Endothelial cell (in vitro differentiated cells): Measurements from ENCODE around the gene SERPINB2. TPM values are rescaled to one million over a fixed set of nuclear protein-coding genes. Genes with fewer than 3 reads are reported as not detected.

Source experiments
- DNase-seq: peaks from one replicate; pipeline ENCODE4 v3.0.0; 2021; ENCODE audit warnings: low spot score
- H3K27ac Mint-ChIP-seq: one replicate; pipeline ENCODE4 v1.8.0; 2021; ENCODE audit warnings: mixed read lengths, inconsistent platforms; ENCODE audit not compliant: unreplicated experiment
- H3K27me3 Mint-ChIP-seq: one replicate; pipeline ENCODE4 v1.8.0; 2021; ENCODE audit warnings: mild to moderate bottlenecking, moderate library complexity, mixed read lengths, inconsistent platforms; ENCODE audit not compliant: unreplicated experiment
- H3K36me3 Mint-ChIP-seq: one replicate; pipeline ENCODE4 v1.8.0; 2021; ENCODE audit warnings: mild to moderate bottlenecking, low read depth, mixed read lengths, inconsistent platforms; ENCODE audit not compliant: unreplicated experiment
- H3K4me1 Mint-ChIP-seq: one replicate; pipeline ENCODE4 v1.8.0; 2021; ENCODE audit warnings: mild to moderate bottlenecking, mixed read lengths, inconsistent platforms; ENCODE audit not compliant: unreplicated experiment
- H3K4me3 Mint-ChIP-seq: one replicate; pipeline ENCODE4 v1.8.0; 2021; ENCODE audit warnings: mild to moderate bottlenecking, mixed read lengths, inconsistent platforms; ENCODE audit not compliant: unreplicated experiment
- H3K9me3 Mint-ChIP-seq: one replicate; pipeline ENCODE4 v1.8.0; 2021; ENCODE audit warnings: mixed read lengths, inconsistent platforms; ENCODE audit not compliant: unreplicated experiment
- total RNA-seq: library from RNA; stranded (reverse); fragmentation: NEBNext Ultra II Directional; extraction: Animal tissue kit (Norgen Biotek cat#: 25700); gene quantifications from one replicate; pipeline ENCODE4 v1.2.1, GENCODE V29; 2021; ENCODE audit not compliant: unreplicated experiment
- TF ChIP-seq, protein P1 (sequence below): fragments of 200-600 bp; sonication (generic); IDR thresholded peaks from one replicate; pipeline ENCODE4 v1.5.0; 2021; ENCODE audit warnings: antibody characterized with exemption; ENCODE audit not compliant: unreplicated experiment

SERPINB2 gene
- total RNA-seq, 1 donor from 2014 or later = not detected

- H3K27ac Mint-ChIP-seq = no peak overlapping the region
Measured at GRCh38 chr18:63908858-63909257, 21.4 kb downstream of the SERPINB2 start.

GRCh38 chr18:63909870-63910269, 22.4 kb downstream of the SERPINB2 start:
- no peaks in the 10 kb centered on the region for H3K9me3 Mint-ChIP-seq

More at GRCh38 chr18:63908858-63909257, 21.4 kb downstream of the SERPINB2 start:
- Mint-ChIP-seq H3K9me3 (no peaks in the 10 kb centered on the region), H3K27me3 (no peaks in the 10 kb centered on the region), H3K4me3 (no peak overlapping the region), H3K36me3 (no peaks in the 10 kb centered on the region), H3K4me1 (no peaks in the 10 kb centered on the region)
- TF ChIP-seq, protein P1, sequence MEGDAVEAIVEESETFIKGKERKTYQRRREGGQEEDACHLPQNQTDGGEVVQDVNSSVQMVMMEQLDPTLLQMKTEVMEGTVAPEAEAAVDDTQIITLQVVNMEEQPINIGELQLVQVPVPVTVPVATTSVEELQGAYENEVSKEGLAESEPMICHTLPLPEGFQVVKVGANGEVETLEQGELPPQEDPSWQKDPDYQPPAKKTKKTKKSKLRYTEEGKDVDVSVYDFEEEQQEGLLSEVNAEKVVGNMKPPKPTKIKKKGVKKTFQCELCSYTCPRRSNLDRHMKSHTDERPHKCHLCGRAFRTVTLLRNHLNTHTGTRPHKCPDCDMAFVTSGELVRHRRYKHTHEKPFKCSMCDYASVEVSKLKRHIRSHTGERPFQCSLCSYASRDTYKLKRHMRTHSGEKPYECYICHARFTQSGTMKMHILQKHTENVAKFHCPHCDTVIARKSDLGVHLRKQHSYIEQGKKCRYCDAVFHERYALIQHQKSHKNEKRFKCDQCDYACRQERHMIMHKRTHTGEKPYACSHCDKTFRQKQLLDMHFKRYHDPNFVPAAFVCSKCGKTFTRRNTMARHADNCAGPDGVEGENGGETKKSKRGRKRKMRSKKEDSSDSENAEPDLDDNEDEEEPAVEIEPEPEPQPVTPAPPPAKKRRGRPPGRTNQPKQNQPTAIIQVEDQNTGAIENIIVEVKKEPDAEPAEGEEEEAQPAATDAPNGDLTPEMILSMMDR = no peak
- DNase-seq = no peak

DNA sequence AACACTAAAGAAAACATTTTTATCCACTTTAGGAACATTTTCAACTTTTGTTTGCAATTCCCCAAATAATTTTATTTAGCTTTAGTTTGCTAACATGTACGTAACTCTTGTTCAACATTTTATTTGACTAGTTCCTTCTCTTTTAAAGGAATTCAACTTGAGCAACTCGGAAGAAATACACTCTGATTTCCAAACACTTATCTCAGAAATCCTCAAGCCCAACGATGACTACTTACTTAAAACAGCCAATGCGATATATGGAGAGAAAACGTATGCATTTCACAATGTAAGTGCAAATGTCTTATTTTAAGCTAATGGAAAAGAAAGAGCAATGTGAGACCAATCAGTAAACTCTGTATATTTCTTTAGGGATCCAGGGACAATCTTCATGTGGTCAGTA, 30.3 kb downstream of the SERPINB2 start:
- Mint-ChIP-seq H3K4me3 (no peak overlapping the region), H3K9me3 (no peaks in the 10 kb centered on the region), H3K27ac (no peak overlapping the region), H3K36me3 (no peaks in the 10 kb centered on the region), H3K4me1 (no peaks in the 10 kb centered on the region), H3K27me3 (no peaks in the 10 kb centered on the region)
- no peak for DNase-seq
- TF ChIP-seq, protein P1 = no peak

More at GRCh38 chr18:63909870-63910269, 22.4 kb downstream of the SERPINB2 start:
- Mint-ChIP-seq H3K36me3 (no peaks in the 10 kb centered on the region), H3K27me3 (no peaks in the 10 kb centered on the region), H3K27ac (no peak overlapping the region), H3K4me1 (no peaks in the 10 kb centered on the region), H3K4me3 (no peak overlapping the region)
- TF ChIP-seq, protein P1 = no peak
- no peak for DNase-seq

GRCh38 chr18:63922049-63922448, 34.5 kb downstream of the SERPINB2 start:
- H3K4me1 Mint-ChIP-seq = no peaks in the 10 kb centered on the region
- TF ChIP-seq, protein P1 = no peak

DNA sequence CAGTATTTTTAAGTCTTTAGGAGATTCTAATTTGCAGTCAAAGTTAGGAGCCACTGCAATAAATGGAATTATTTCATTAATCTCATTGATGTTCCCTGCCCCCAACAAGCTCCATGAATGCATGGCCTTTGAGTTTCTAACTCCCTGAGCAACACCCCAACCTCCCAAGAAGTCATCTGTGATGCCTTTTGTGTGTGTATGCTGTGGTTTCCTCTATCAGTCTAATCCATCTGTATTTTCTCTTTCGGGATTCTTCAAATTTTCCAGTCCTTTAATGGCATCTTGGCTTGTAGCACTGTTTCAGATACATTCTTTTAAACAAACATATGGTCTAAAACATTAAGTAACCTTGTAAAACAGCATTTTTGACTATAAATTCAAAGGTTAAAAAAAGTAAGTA, 37.0 kb downstream of the SERPINB2 start:
- no peak for DNase-seq
- no peak overlapping the region for H3K4me3 Mint-ChIP-seq
- no peaks in the 10 kb centered on the region for H3K9me3 Mint-ChIP-seq
- H3K27me3 Mint-ChIP-seq = no peaks in the 10 kb centered on the region
- TF ChIP-seq, protein P1 = no peak
- H3K27ac Mint-ChIP-seq = no peak overlapping the region
- H3K36me3 Mint-ChIP-seq = no peaks in the 10 kb centered on the region
- no peaks in the 10 kb centered on the region for H3K4me1 Mint-ChIP-seq

More at GRCh38 chr18:63922049-63922448, 34.5 kb downstream of the SERPINB2 start:
- Mint-ChIP-seq H3K36me3 (no peaks in the 10 kb centered on the region), H3K27me3 (no peaks in the 10 kb centered on the region), H3K27ac (no peak overlapping the region), H3K4me3 (no peak overlapping the region), H3K9me3 (no peaks in the 10 kb centered on the region)
- no peak for DNase-seq
